Skeletal muscle satellite cell (primary cell): ENCODE measurements around the gene ENOPH1. TPM values are rescaled to one million over a fixed set of nuclear protein-coding genes. Genes with fewer than 3 reads are reported as not detected.
"Not testable (repeated sequence)": the region's sequence is repeated elsewhere in the genome, so short reads cannot be mapped to it uniquely, and the experiment has no call there.

Source experiments
- H3K27me3 ChIP-seq: 2 replicates; pipeline ENCODE4 v1.7.0; 2013; ENCODE audit warnings: low read length; ENCODE audit not compliant: control insufficient read depth, insufficient read depth
- H3K36me3 ChIP-seq: 2 replicates; pipeline ENCODE4 v1.7.0; 2013; ENCODE audit warnings: mild to moderate bottlenecking, control low read depth, low read length; ENCODE audit not compliant: insufficient read depth
- H3K4me1 ChIP-seq: 2 replicates; pipeline ENCODE4 v1.7.0; 2013; ENCODE audit warnings: low read length; ENCODE audit not compliant: control insufficient read depth, insufficient read depth
- H3K4me2 ChIP-seq: 2 replicates; pipeline ENCODE4 v1.7.0; 2013; ENCODE audit warnings: mild to moderate bottlenecking, low read length
- H3K4me3 ChIP-seq: 2 replicates; pipeline ENCODE4 v1.7.0; 2013; ENCODE audit warnings: low read length
- H3K9ac ChIP-seq: 2 replicates; pipeline ENCODE4 v1.7.0; 2013; ENCODE audit warnings: mild to moderate bottlenecking, low read depth, low read length, moderate library complexity
- H3K9me3 ChIP-seq: replicated peaks from 2 replicates; pipeline ENCODE4 v1.7.0; 2013; ENCODE audit warnings: mild to moderate bottlenecking, control low read depth, low read length
- total RNA-seq: library from RNA; depleted of rRNA; stranded (reverse); fragments of >200 nt; gene quantifications from 2 replicates; pipeline ENCODE4 v1.2.3, GENCODE V29; 2012; rRNA removed

ENOPH1 gene
- 43.0 and 43.3 TPM in 2 replicates for total RNA-seq

DNA sequence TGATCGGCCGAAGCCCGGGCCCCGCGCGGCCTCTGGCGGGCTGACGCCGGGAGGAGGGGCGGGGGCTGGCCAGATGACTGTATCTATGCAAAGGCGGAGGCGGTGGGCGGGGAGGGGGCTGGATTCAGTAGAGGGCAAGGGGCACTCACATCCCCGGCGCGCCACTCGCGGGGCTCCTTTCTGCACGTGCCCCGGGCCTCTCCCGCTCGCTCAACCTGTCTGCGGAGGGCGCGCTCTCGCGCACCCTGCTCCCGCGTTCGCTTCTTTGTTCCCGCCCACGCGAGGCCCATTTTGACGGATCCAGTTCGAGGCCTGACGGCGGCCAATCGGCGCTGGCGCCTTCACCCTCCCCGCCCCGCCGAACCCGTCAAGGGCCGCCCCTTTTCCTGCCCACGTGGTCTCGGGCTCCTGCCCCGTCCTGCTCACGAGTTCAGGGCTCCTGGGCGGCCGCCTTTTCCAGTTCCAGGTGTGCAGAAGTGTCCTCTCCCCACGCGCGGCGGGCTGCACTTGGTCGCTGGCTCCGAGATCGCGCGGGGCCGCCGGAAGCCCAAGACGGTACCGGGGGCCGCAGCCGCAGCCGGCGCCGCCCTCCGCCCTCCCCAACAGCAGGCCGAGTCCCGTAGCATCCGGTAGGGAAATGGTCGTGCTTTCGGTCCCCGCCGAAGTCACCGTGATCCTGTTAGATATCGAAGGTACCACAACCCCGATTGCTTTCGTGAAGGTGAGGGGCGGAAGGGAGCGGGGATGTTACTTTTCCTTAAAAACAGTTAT is at the start of gene ENOPH1, which contains the start of gene HNRNPDL:
ENOPH1 (plus strand) TSS at position 398 of the 771 bp plus-strand sequence; CDS start at position 638, 240 bp downstream.
HNRNPDL (minus strand) TSS at position 270 of the 771 bp plus-strand sequence. CDS start 772 bp downstream, outside the sequence.
- H3K4me1 ChIP-seq, result peaks cover 19% of the 10 kb centered on the region
- H3K4me2 ChIP-seq, result peak within 1 kb of the TSS; percentile 94
- peaks cover 33% of the 10 kb centered on the region for H3K36me3 ChIP-seq

DNA sequence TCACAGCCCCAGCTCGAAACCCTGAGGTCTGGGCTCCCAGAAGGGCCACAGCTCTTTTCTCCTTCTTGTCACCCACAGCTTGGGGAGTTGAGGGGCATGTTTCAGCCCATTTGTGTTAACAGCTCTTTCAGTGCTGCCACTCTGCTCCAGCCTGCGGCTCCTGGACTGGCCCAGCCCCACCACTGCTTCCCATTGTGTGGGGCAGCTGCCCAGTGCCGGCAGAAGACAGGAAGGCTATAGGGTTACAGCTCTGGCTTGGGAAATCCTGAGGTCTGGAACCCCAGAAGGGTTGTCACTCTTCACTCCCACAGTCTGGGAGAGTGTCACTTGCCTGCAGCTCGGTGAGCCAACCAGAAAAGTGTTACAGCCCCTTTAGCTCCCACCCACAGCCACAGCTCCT is 49.6 kb upstream of the ENOPH1 start:
- Histone ChIP-seq H3K4me3 (no peak overlapping the region), H3K9ac (no peak overlapping the region)

More for the DNA sequence above, at the start of gene ENOPH1, which contains the start of gene HNRNPDL:
- Histone ChIP-seq H3K9me3 (no peaks in the 10 kb centered on the region), H3K9ac (peak within 1 kb of the TSS; percentile 100), H3K27me3 (no peaks in the 10 kb centered on the region), H3K4me3 (peak within 1 kb of the TSS; percentile 79)

GRCh38 chr4:82381235-82381634 is 49.2 kb upstream of the ENOPH1 start:
- no peaks in the 10 kb centered on the region for H3K9me3 ChIP-seq
- no peak overlapping the region for H3K9ac ChIP-seq
- H3K27me3 ChIP-seq, result no peaks in the 10 kb centered on the region
- no peaks in the 10 kb centered on the region for H3K36me3 ChIP-seq
- H3K4me3 ChIP-seq, result no peak overlapping the region
- H3K4me2 ChIP-seq, result no peak overlapping the region
- H3K4me1 ChIP-seq, result peaks cover 5% of the 10 kb centered on the region

More for the DNA sequence above, 49.6 kb upstream of the ENOPH1 start:
- no peak overlapping the region for H3K4me2 ChIP-seq
- H3K27me3 ChIP-seq, result no peaks in the 10 kb centered on the region
- H3K36me3 ChIP-seq, result no peaks in the 10 kb centered on the region
- H3K9me3 ChIP-seq, result no peaks in the 10 kb centered on the region
- H3K4me1 ChIP-seq, result peaks cover 9% of the 10 kb centered on the region

GRCh38 chr4:82381661-82382296 is 48.6 kb upstream of the ENOPH1 start:
- Histone ChIP-seq H3K4me1 (peaks cover 4% of the 10 kb centered on the region), H3K9me3 (no peaks in the 10 kb centered on the region), H3K4me3 (no peak overlapping the region), H3K4me2 (no peak overlapping the region), H3K9ac (no peak overlapping the region), H3K27me3 (no peaks in the 10 kb centered on the region), H3K36me3 (no peaks in the 10 kb centered on the region)

- no peaks in the 10 kb centered on the region for H3K27me3 ChIP-seq
- no peaks in the 10 kb centered on the region for H3K9me3 ChIP-seq
- no peak overlapping the region for H3K9ac ChIP-seq
- H3K36me3 ChIP-seq, result no peaks in the 10 kb centered on the region
- no peak overlapping the region for H3K4me2 ChIP-seq
- H3K4me1 ChIP-seq, result peaks cover 4% of the 10 kb centered on the region
- no peak overlapping the region for H3K4me3 ChIP-seq
Measured at GRCh38 chr4:82382751-82383150, 47.6 kb upstream of the ENOPH1 start.

GRCh38 chr4:82386312-82386711 is 44.1 kb upstream of the ENOPH1 start:
- H3K4me3 ChIP-seq, H3K4me1 ChIP-seq, H3K4me2 ChIP-seq, H3K27me3 ChIP-seq, H3K9ac ChIP-seq, H3K36me3 ChIP-seq, H3K9me3 ChIP-seq: not testable (repeated sequence)

DNA sequence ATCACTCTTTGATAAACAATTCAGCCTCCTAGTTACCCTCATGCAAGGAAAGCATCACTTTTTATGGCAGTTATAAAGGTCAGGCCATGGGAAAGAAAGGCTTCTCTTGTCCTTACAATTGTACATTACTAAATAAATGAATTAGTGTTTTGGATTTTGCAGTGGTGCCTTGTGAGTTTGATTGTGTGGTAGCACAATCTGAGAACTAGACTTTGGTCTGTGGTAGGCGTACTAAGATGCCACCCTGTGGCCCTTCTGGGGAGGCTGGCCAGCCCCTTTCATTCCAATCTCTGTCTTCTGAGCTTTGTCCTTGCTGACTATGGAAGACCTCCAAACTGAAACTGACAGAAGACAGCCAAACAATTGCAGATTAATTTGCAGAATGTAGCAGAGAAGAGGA is 42.0 kb upstream of the ENOPH1 start:
- Histone ChIP-seq H3K9me3 (no peaks in the 10 kb centered on the region), H3K4me1 (no peaks in the 10 kb centered on the region), H3K9ac (no peak overlapping the region), H3K4me3 (no peak overlapping the region), H3K4me2 (no peak overlapping the region), H3K36me3 (no peaks in the 10 kb centered on the region), H3K27me3 (no peaks in the 10 kb centered on the region)

DNA sequence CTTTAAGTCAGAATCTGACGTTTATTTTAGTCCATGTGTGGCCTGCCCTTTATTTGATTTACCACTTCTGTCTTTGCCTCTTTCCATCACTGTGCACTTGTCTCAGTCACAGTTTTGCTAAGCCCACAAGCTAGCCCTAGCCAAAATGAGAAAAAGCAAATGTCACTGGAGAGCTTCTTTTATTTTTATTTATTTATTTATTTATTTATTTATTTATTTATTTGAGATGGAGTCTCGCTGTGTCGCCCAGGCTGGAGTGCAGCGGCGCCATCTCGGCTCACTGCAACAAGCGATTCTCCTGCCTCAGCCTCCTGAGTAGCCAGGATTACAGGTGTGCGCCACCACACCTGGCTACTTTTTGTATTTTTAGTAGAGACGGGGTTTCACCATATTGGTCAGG is 40.3 kb upstream of the ENOPH1 start:
- H3K4me2 ChIP-seq, H3K9ac ChIP-seq, H3K27me3 ChIP-seq, H3K36me3 ChIP-seq, H3K9me3 ChIP-seq, H3K4me3 ChIP-seq, H3K4me1 ChIP-seq: not testable (repeated sequence)

DNA sequence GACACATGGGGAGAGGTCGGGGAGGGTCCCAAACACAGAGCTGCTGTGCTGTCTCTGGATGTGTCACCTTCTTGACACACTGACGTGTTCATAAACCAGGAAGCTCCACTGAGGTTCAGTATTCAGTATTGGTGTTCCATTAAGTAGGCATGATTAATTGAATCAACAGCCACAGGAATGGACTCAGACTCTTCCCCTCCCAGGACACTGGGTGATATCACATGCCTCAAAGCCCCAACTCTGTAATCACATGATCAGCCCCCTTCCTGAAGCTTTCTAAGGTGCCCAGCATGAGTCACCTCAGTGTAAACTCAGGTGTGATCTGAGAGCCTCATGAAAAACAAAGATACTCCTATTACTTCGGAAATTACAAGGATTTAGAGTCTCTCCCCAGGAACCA is 35.5 kb upstream of the ENOPH1 start:
- no peak overlapping the region for H3K4me2 ChIP-seq
- no peaks in the 10 kb centered on the region for H3K4me1 ChIP-seq
- no peaks in the 10 kb centered on the region for H3K27me3 ChIP-seq
- H3K36me3 ChIP-seq, result no peaks in the 10 kb centered on the region
- H3K9me3 ChIP-seq, result no peaks in the 10 kb centered on the region
- H3K4me3 ChIP-seq, result no peak overlapping the region
- no peak overlapping the region for H3K9ac ChIP-seq

GRCh38 chr4:82397527-82397926 is 32.9 kb upstream of the ENOPH1 start:
- no peaks in the 10 kb centered on the region for H3K27me3 ChIP-seq
- H3K36me3 ChIP-seq, result no peaks in the 10 kb centered on the region
- H3K4me3 ChIP-seq, result no peak overlapping the region
- no peaks in the 10 kb centered on the region for H3K4me1 ChIP-seq
- H3K9ac ChIP-seq, result no peak overlapping the region
- H3K9me3 ChIP-seq, result no peaks in the 10 kb centered on the region
- H3K4me2 ChIP-seq, result no peak overlapping the region

DNA sequence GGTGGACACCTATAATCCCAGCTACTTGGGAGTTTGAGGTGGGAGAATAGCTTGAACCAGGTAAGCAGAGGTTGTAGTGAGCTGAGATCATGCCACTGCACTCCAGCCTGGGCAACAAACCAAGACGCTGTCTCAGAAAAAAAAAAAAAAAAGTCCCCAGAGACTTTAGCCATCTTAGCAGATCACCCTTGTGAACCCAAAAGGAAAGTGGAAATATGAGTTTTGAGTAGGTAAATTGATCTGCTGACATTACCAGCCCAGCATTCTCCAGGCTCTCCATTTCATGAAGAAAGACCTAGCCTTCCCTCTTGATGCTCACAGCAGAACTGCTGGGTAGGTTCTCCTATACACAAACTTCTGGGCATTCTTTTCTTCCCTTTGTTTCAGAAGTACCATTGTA is 32.1 kb upstream of the ENOPH1 start:
- no peaks in the 10 kb centered on the region for H3K36me3 ChIP-seq
- no peak overlapping the region for H3K4me3 ChIP-seq
- H3K9ac ChIP-seq, result no peak overlapping the region
- no peak overlapping the region for H3K4me2 ChIP-seq
- no peaks in the 10 kb centered on the region for H3K9me3 ChIP-seq
- H3K4me1 ChIP-seq, result no peaks in the 10 kb centered on the region
- no peaks in the 10 kb centered on the region for H3K27me3 ChIP-seq
